SK-N-MC (cell line): Measurements from ENCODE around the gene APOL1.

Experiments
- EZH2 ChIP-seq: fragments of 200-600 bp; sonication (generic); IDR thresholded peaks from one replicate; pipeline ENCODE4 v1.6.1; 2017; ENCODE audit warnings: antibody characterized with exemption
- POLR2AphosphoS5 ChIP-seq: IDR thresholded peaks from 2 replicates; pipeline ENCODE4 v1.6.1; 2012; ENCODE audit warnings: mild to moderate bottlenecking, low read depth, low read length, borderline replicate concordance

GRCh38 chr22:36223504-36223903, 29.4 kb upstream of the APOL1 start:
- TF ChIP-seq EZH2 (no peak), POLR2AphosphoS5 (no peak)
